Small intestine (tissue), 7 donors: ENCODE measurements around the gene HIGD1A. TPM values are rescaled to one million over a fixed set of nuclear protein-coding genes. Genes with fewer than 3 reads are reported as not detected.
"Not testable (repeated sequence)": the region's sequence is repeated elsewhere in the genome, so short reads cannot be mapped to it uniquely, and the experiment has no call there.

Experiments
- DNase-seq, 2 donors: peaks; one replicate each; pipeline versions ENCODE4 v3.0.0 to v3.0.0-alpha.2; 2013
- FAIRE-seq: peaks from 2 replicates; lab custom pipeline; 2012; peaks lifted over from hg19 to GRCh38; lab: Jason Lieb, UNC
- H3K27ac ChIP-seq, 3 donors: one replicate each; pipeline ENCODE4 v1.5.1; 2013; ENCODE audit warnings: low read length in 2 of 3, mild to moderate bottlenecking in 2 of 3, control low read depth in 1 of 3, inconsistent platforms in 1 of 3, low read depth in 1 of 3, moderate library complexity in 1 of 3
- H3K27me3 ChIP-seq, 3 donors: one replicate each; pipeline ENCODE4 v1.6.1; 2013; ENCODE audit warnings: low read length in 3 of 3, inconsistent platforms in 1 of 3; ENCODE audit not compliant: control insufficient read depth in 3 of 3, insufficient read depth in 3 of 3
- H3K36me3 ChIP-seq, 3 donors: one replicate each; pipeline ENCODE4 v1.6.1; 2013; ENCODE audit warnings: low read length in 3 of 3, inconsistent platforms in 1 of 3, low read depth in 1 of 3, mild to moderate bottlenecking in 1 of 3, moderate library complexity in 1 of 3; ENCODE audit not compliant: control insufficient read depth in 3 of 3, insufficient read depth in 2 of 3
- H3K4me1 ChIP-seq, 3 donors: one replicate each; pipeline ENCODE4 v1.6.1; 2013; ENCODE audit warnings: low read length in 2 of 3, inconsistent platforms in 1 of 3, low read depth in 1 of 3, mild to moderate bottlenecking in 1 of 3, moderate library complexity in 1 of 3; ENCODE audit not compliant: control insufficient read depth in 3 of 3, insufficient read depth in 2 of 3
- H3K4me3 ChIP-seq, 3 donors: one replicate each; pipeline ENCODE4 v1.5.1; 2013; ENCODE audit warnings: low read length in 3 of 3, control low read depth in 1 of 3, inconsistent platforms in 1 of 3, low read depth in 1 of 3, mild to moderate bottlenecking in 1 of 3, moderate library complexity in 1 of 3
- H3K9me3 ChIP-seq, 2 donors: one replicate each; pipeline ENCODE4 v1.6.1; 2013; ENCODE audit warnings: low read depth in 1 of 2, low read length in 1 of 2; ENCODE audit not compliant: control insufficient read depth in 2 of 2, insufficient read depth in 1 of 2
- WGBS, 3 donors: extraction: QIAGEN DNeasy Blood & Tissue Kit; methylation state at CpG; one replicate each; pipeline ENCODE4 v1.1.7; 2013; 5-methylcytosine and 5-hydroxymethylcytosine counted together
- polyA plus RNA-seq, 4 donors: library from polyadenylated mRNA; stranded (reverse) in 3 of 4; unstranded in 1 of 4; fragments of 200-250 nt in 3 of 4; fragments of 120-200 nt in 1 of 4; gene quantifications; one replicate each; pipeline versions ENCODE4 v1.2.1 to v1.2.3, GENCODE V29; 2013
- donor health status: healthy with polysubstance abuse.
- donor health status: control.
- donor health status: control.
- donor health status: Bipolar disorder and iron deficiency.
- donor health status: healthy.

Gene HIGD1A
- polyA plus RNA-seq, 4 donors, result 118 to 333 (median 255) TPM

DNA sequence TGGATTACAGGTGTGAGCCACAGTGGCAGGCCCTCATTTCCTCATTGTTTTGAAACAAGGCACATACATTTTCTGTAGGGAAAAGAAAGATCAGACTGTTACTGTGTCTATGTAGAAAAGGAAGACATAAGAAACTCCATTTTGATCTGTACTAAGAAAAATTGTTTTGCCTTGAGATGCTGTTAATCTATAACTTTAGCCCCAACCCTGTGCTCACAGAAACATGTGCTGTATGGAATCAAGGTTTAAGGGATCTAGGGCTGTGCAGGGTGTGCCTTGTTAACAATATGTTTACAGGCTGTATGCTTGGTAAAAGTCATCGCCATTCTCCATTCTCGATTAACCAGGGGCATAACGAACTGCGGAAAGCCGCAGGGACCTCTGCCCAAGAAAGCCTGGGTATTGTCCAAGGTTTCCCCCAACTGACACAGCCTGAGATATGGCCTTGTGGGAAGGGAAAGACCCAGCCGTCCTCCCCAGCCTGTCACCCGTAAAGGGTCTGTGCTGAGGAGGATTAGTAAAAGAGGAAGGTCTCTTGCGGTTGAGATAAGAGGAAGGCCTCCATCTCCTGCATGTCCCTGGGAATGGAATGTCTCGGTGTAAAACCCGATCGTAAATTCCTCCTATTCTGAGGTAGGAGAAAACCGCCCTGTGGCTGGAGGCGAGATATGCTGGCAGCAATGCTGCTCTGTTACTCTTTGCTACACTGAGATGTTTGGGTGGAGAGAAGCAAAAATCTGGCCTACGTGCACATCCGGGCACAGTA is 7.0 kb upstream of the HIGD1A start:
- not testable (repeated sequence) for H3K36me3 ChIP-seq, H3K4me3 ChIP-seq, H3K4me1 ChIP-seq, H3K27me3 ChIP-seq, FAIRE-seq, H3K9me3 ChIP-seq
- 48 to 63% (median 58%) methylated on average over 15 of the region's 15 CpGs for WGBS, 3 donors
- DNase-seq, result peak in 1 of 2 donors; percentile 56
- peak overlapping the region in 1 of 3 donors; percentile 63 for H3K27ac ChIP-seq

DNA sequence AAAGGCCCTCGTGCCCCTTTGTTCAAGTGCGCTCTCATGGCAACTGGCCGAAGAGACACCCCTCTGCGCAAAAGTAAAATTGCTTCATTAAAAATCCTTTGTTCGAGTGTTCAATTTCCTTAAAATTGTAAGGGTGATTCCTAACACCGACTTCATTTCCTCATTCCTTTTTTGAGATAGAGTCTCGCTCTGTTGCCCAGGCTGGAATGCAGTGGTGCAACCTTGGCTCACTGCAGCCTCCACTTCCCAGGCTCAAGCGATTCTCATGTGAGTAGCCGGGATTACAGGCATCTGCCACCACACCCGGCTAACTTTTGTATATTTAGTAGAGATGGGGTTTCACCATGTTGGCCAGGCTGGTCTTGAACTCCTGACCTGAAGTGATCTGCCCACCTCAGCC is 6.4 kb upstream of the HIGD1A start:
- not testable (repeated sequence) for H3K4me3 ChIP-seq, H3K36me3 ChIP-seq, H3K27me3 ChIP-seq, DNase-seq, FAIRE-seq, H3K9me3 ChIP-seq, H3K4me1 ChIP-seq
- WGBS, 3 donors, result 79 to 86% (median 83%) methylated on average over 10 of the region's 10 CpGs
- H3K27ac ChIP-seq, result peak overlapping the region in 1 of 3 donors; percentile 63

GRCh38 chr3:42809202-42809601 is 4.9 kb upstream of the HIGD1A start, which contains the start of gene ACKR2:
ACKR2 (plus strand) TSS chr3:42809445; CDS start chr3:42864503, 55,058 bp downstream.
- no peaks in the 10 kb centered on the region for H3K9me3 ChIP-seq
- H3K27ac ChIP-seq, result no peak within 1 kb of the TSS
- DNase-seq (no peak), FAIRE-seq (no peak)
- no peak within 1 kb of the TSS for H3K4me3 ChIP-seq
- H3K27me3 ChIP-seq, result peaks cover 0 to 4% (median 0%) of the 10 kb centered on the region in 3 donors
- 90 to 93% (median 91%) methylated on average over 5 of the region's 5 CpGs for WGBS, 3 donors
- H3K4me1 ChIP-seq, result peaks cover 0 to 18% (median 3%) of the 10 kb centered on the region in 3 donors
- no peaks in the 10 kb centered on the region for H3K36me3 ChIP-seq

- Histone ChIP-seq H3K27me3 (peaks cover 0 to 4% (median 0%) of the 10 kb centered on the region in 3 donors), H3K4me1 (peaks cover 0 to 20% (median 6%) of the 10 kb centered on the region in 3 donors), H3K36me3 (no peaks in the 10 kb centered on the region), H3K27ac (no peak overlapping the region), H3K4me3 (no peak overlapping the region), H3K9me3 (no peaks in the 10 kb centered on the region)
- FAIRE-seq, result no peak
- no peak for DNase-seq
- WGBS, 3 donors, result 82 to 91% (median 90%) methylated on average over 4 of the region's 4 CpGs
These were observed 3.6 kb upstream of the HIGD1A start for GRCh38 chr3:42807929-42808328.

DNA sequence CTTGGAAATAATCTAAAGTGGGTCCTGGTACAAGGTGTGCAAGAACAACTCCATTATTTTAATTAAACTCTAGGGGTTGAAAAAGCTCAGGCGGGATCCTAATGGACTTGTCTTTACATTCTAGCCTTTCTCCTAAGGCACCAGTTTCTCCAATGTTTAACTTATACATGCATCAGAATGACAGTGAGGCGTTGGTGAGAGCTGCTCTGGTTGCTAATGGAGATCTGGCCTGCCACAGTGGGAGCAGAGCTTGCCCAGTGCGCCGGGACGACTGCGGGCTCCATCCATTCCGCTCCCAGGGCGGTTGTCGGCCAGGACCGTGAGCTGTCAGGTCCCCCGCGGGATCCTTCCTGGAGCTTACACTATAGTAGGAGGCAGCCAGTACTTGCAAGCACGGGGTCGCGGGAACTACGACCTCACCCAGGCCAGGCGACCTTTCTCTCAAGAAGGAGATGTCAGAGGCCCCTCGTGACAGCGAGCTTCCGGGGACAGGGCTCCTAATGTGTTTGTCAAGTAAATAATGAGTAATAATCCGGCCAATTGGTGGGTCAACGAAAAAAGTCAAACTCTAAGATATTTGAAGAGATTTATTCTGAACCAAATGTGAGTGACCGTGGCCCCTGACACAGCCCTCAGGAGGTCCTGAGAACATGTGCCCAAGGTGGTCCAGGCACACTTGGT is 991 bp upstream of the HIGD1A start:
- peak overlapping the region in 2 of 3 donors; percentile 86 to 95 for H3K4me3 ChIP-seq
- peaks cover 0 to 4% (median 0%) of the 10 kb centered on the region in 3 donors for H3K27me3 ChIP-seq
- 21 to 45% (median 34%) methylated on average over 23 of the region's 23 CpGs for WGBS, 3 donors
- H3K9me3 ChIP-seq, result no peaks in the 10 kb centered on the region
- H3K4me1 ChIP-seq, result peaks cover 0 to 15% (median 10%) of the 10 kb centered on the region in 3 donors
- H3K27ac ChIP-seq, result peak overlapping the region in 1 of 3 donors; percentile 100
- no peaks in the 10 kb centered on the region for H3K36me3 ChIP-seq
- DNase-seq (peak; percentile 31 to 56), FAIRE-seq (no peak)

GRCh38 chr3:42804831-42805132 is 492 bp upstream of the HIGD1A start:
- Histone ChIP-seq H3K4me1 (peaks cover 0 to 15% (median 10%) of the 10 kb centered on the region in 3 donors), H3K27me3 (peaks cover 0 to 4% (median 0%) of the 10 kb centered on the region in 3 donors), H3K9me3 (no peaks in the 10 kb centered on the region), H3K4me3 (peak overlapping the region; percentile 72 to 95 (median 86)), H3K36me3 (peaks cover 0 to 4% (median 0%) of the 10 kb centered on the region in 3 donors), H3K27ac (peak overlapping the region; percentile 78 to 100 (median 97))
- FAIRE-seq, result no peak
- DNase-seq, result no peak
- 0 to 2% (median 0%) methylated on average over 13 of the region's 13 CpGs for WGBS, 3 donors

- Histone ChIP-seq H3K9me3 (no peaks in the 10 kb centered on the region), H3K27ac (peak overlapping the region; percentile 97 to 100 (median 98)), H3K27me3 (peaks cover 0 to 4% (median 0%) of the 10 kb centered on the region in 3 donors), H3K36me3 (peaks cover 0 to 4% (median 0%) of the 10 kb centered on the region in 3 donors), H3K4me1 (peaks cover 0 to 15% (median 10%) of the 10 kb centered on the region in 3 donors), H3K4me3 (peak overlapping the region; percentile 86 to 95 (median 90))
- DNase-seq, result peak; percentile 58 to 87
- FAIRE-seq, result no peak
- 1 to 2% (median 2%) methylated on average over 33 of the region's 33 CpGs for WGBS, 3 donors
These were observed 730 bp downstream of the HIGD1A start for GRCh38 chr3:42803414-42804105.

DNA sequence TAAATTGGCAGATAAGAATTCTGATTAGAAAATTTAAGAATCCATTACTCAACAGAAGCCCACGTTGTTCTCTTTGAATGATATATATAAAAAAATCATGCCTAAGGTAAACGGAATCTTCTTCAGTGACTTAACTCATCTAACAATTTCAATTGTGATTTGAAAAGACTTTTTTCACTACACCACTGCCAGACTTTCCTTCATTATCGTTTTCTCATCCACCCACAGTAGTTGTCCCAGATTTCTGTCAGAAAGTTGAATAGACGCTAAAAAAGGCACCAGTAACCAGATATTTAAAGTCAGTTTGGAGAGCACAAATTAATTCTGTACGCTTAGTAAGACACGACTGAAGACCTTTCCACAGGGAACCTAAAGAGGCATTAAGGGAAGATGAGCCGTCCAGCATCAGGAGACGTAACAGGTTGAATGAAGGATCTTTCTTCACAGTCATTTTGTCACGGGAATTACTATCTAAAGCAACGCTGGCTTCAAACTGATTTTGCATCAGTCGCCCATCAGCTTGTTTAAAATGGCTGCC is 1.3 kb downstream of the HIGD1A start:
- H3K27ac ChIP-seq, result peak overlapping the region; percentile 97 to 100 (median 98)

More for the DNA sequence above, 1.3 kb downstream of the HIGD1A start:
- 21 to 53% (median 37%) methylated on average over 11 of the region's 11 CpGs for WGBS, 3 donors
- FAIRE-seq (no peak), DNase-seq (no peak)
- Histone ChIP-seq H3K27me3 (peaks cover 0 to 4% (median 0%) of the 10 kb centered on the region in 3 donors), H3K9me3 (no peaks in the 10 kb centered on the region), H3K4me1 (peaks cover 0 to 15% (median 10%) of the 10 kb centered on the region in 3 donors), H3K36me3 (peaks cover 0 to 4% (median 0%) of the 10 kb centered on the region in 3 donors), H3K4me3 (peak overlapping the region; percentile 86 to 95 (median 90))
